GM12878 (cell line): ENCODE data around the gene RNU6-9. TPM values are rescaled to one million over a fixed set of nuclear protein-coding genes. Genes with fewer than 3 reads are reported as not detected.

Experiments
- ATAC-seq: fragments of 200-7000 bp; cut with Tn5 transposase; 3 replicates; pipeline ENCODE4 v1.9.1; 2020; ENCODE audit warnings: mild to moderate bottlenecking, moderate library complexity
- BruUV-seq: library from RNA; stranded (reverse); fragments of 400-500 nt; replicated peaks from 2 replicates; lab custom pipeline; 2021; lab: Mats Ljungman, UMichigan
- CTCF ChIA-PET: fragments of 300-600 bp; sonication (Branson Sonifier 250); formaldehyde crosslinking; extraction: SDS; loops from one replicate; lab custom pipeline; 2021; ENCODE audit warnings: inconsistent platforms; lab: Yijun Ruan, JAX
- POLR2A ChIA-PET: fragments of 350-600 bp; formaldehyde crosslinking; extraction: SDS; loops from one replicate; lab custom pipeline; 2021; ENCODE audit warnings: inconsistent platforms; lab: Charles Lee
- RAD21 ChIA-PET: fragments of 300-600 bp; sonication (Branson Sonifier 250); formaldehyde crosslinking; loops from one replicate; lab custom pipeline; 2023; ENCODE audit warnings: antibody characterized with exemption; ENCODE audit not compliant: unreplicated experiment; lab: Charles Lee
- SMC1A ChIA-PET: fragments of 300-600 bp; sonication (Branson Sonifier 250); formaldehyde crosslinking; loops from one replicate; lab custom pipeline; 2023; ENCODE audit not compliant: unreplicated experiment, uncharacterized antibody; lab: Charles Lee
- DNase-seq: peaks from one replicate; pipeline ENCODE4 v3.0.0-alpha.2; 2011; ENCODE audit warnings: low read depth, low spot score
- FAIRE-seq: peaks from 3 replicates; lab custom pipeline; 2011; peaks lifted over from hg19 to GRCh38; lab: Jason Lieb, UNC
- H2AFZ ChIP-seq: 2 replicates; pipeline ENCODE4 v1.6.0; 2011; ENCODE audit warnings: low read depth, low read length, control low read depth; ENCODE audit not compliant: control insufficient read depth
- H3K27ac ChIP-seq: 2 replicates; pipeline ENCODE4 v1.5.1; 2011; ENCODE audit warnings: control low read depth; ENCODE audit not compliant: control insufficient read depth, insufficient read depth
- H3K27me3 ChIP-seq, 2 experiments: replicated peaks in 1 of 2; 2 replicates each; pipeline versions ENCODE4 v1.6.0 to v1.6.1; 2011; ENCODE audit warnings: low read length in 1 of 2; ENCODE audit not compliant: control insufficient read depth in 2 of 2, insufficient read depth in 2 of 2
- H3K36me3 ChIP-seq, 2 experiments: 2 replicates each; pipeline ENCODE4 v1.5.1; 2011; ENCODE audit warnings: low read length in 1 of 2; ENCODE audit not compliant: control insufficient read depth in 2 of 2, insufficient read depth in 2 of 2
- H3K4me1 ChIP-seq: 2 replicates; pipeline ENCODE4 v1.6.1; 2011; ENCODE audit warnings: mild to moderate bottlenecking, low read length, moderate library complexity, mixed read lengths; ENCODE audit not compliant: control insufficient read depth, insufficient read depth
- H3K4me2 ChIP-seq: 2 replicates; pipeline ENCODE4 v1.6.0; 2011; ENCODE audit warnings: control low read depth; ENCODE audit not compliant: control insufficient read depth, insufficient read depth
- H3K4me3 ChIP-seq: fragments of 200-600 bp; sonication (generic); 2 replicates; pipeline ENCODE4 v1.5.1; 2016
- H3K79me2 ChIP-seq: 2 replicates; pipeline ENCODE4 v1.6.0; 2011; ENCODE audit warnings: low read length; ENCODE audit not compliant: control insufficient read depth, insufficient read depth
- H3K9ac ChIP-seq: 2 replicates; pipeline ENCODE4 v1.8.0; 2011; ENCODE audit warnings: low read length, control low read depth, mixed read lengths; ENCODE audit not compliant: control insufficient read depth, insufficient read depth
- H3K9me3 ChIP-seq: replicated peaks from 3 replicates; pipeline ENCODE4 v1.5.1; 2011; ENCODE audit warnings: mild to moderate bottlenecking, low read length; ENCODE audit not compliant: control insufficient read depth, insufficient read depth
- H4K20me1 ChIP-seq: 2 replicates; pipeline ENCODE4 v1.6.0; 2011; ENCODE audit not compliant: control insufficient read depth, insufficient read depth
- CHD4 ChIP-seq: fragments of 200-600 bp; sonication (generic); IDR thresholded peaks from 2 replicates; pipeline ENCODE4 v1.6.1; 2016; ENCODE audit warnings: mild to moderate bottlenecking
- CREB1 ChIP-seq: IDR thresholded peaks from 2 replicates; pipeline ENCODE4 v1.6.1; 2012; ENCODE audit warnings: low read depth, mild to moderate bottlenecking, inconsistent platforms
- HDGF ChIP-seq: fragments of 450-650 bp; IDR thresholded peaks from 2 replicates; pipeline ENCODE4 v1.6.1; 2016; ENCODE audit warnings: antibody characterized with exemption
- MXI1 ChIP-seq: fragments of 150-350 bp; IDR thresholded peaks from 2 replicates; pipeline ENCODE4 v1.6.1; 2011; ENCODE audit warnings: low read depth, mild to moderate bottlenecking, inconsistent platforms, low read length, improper control_type of control experiment
- NFIC ChIP-seq: IDR thresholded peaks from 2 replicates; pipeline ENCODE4 v1.6.1; 2012; ENCODE audit warnings: low read depth, mild to moderate bottlenecking, inconsistent platforms, low read length, moderate library complexity
- PKNOX1 ChIP-seq: fragments of 450-650 bp; IDR thresholded peaks from 2 replicates; pipeline ENCODE4 v1.6.1; 2016; ENCODE audit warnings: mild to moderate bottlenecking
- POLR2A ChIP-seq: IDR thresholded peaks from 2 replicates; pipeline ENCODE4 v1.6.1; 2011; ENCODE audit warnings: low read depth, mild to moderate bottlenecking, low read length
- POLR2AphosphoS5 ChIP-seq: IDR thresholded peaks from 2 replicates; pipeline ENCODE4 v1.6.1; 2011; ENCODE audit warnings: mild to moderate bottlenecking, low read length, inconsistent platforms
- RELA ChIP-seq: fragments of 450-650 bp; IDR thresholded peaks from 2 replicates; pipeline ENCODE4 v1.8.0; 2014; ENCODE audit warnings: borderline replicate concordance; ENCODE audit not compliant: partially characterized antibody
- RUNX3 ChIP-seq: IDR thresholded peaks from 2 replicates; pipeline ENCODE4 v1.6.1; 2012; ENCODE audit warnings: low read length, inconsistent platforms
- SMARCA5 ChIP-seq: fragments of 450-650 bp; IDR thresholded peaks from 2 replicates; pipeline ENCODE4 v1.6.1; 2017; ENCODE audit warnings: mild to moderate bottlenecking
- TBL1XR1 ChIP-seq: IDR thresholded peaks from 2 replicates; pipeline ENCODE4 v1.6.1; 2012; ENCODE audit warnings: low read depth, low read length, improper control_type of control experiment
- ZBTB4 ChIP-seq: fragments of 450-650 bp; formaldehyde crosslinking; IDR thresholded peaks from 2 replicates; pipeline ENCODE4 v1.4.0; 2022; ENCODE audit warnings: mild to moderate bottlenecking, moderate library complexity
- ZNF274 ChIP-seq: IDR thresholded peaks from one replicate; pipeline ENCODE4 v1.8.0; 2011; ENCODE audit not compliant: insufficient read length, insufficient read depth
- ZSCAN29 ChIP-seq: fragments of 450-650 bp; IDR thresholded peaks from 2 replicates; pipeline ENCODE4 v1.6.1; 2017; ENCODE audit warnings: mild to moderate bottlenecking, moderate library complexity
- WGBS: methylation state at CpG from one replicate; pipeline ENCODE4 v1.1.6; 2016; ENCODE audit warnings: low lambda C conversion rate; ENCODE audit not compliant: insufficient replicate concordance, insufficient coverage; ENCODE audit errors: missing lambda C conversion rate; 5-methylcytosine and 5-hydroxymethylcytosine counted together
- in situ Hi-C: fragments of 300-500 bp; cut with MboI; formaldehyde crosslinking; loops from 9 replicates; pipeline ENCODE4 v1.14.3; 2018; ENCODE audit warnings: mixed read lengths
- intact Hi-C: fragments of 100-400 bp; cut with micrococcal nuclease; formaldehyde crosslinking; loops from one replicate; pipeline ENCODE4 v1.14.2; 2022; ENCODE audit not compliant: unreplicated experiment
- polyA plus RNA-seq, 11 experiments: library from polyadenylated mRNA; depleted of rRNA in 4 of 11; unstranded in 6 of 11; stranded (reverse) in 5 of 11; fragments of >200 nt; fragmentation: Nextera tagmentation in 4 of 11; fragmentation: Illumina TruSeq in 1 of 11; extraction: Ambion mirVana in 4 of 11; extraction: Trizol in 1 of 11; gene quantifications; 1 replicate in 1 of 11; 2 replicates in 10 of 11; pipeline versions ENCODE4 v1.2.1 to v1.2.3, GENCODE V29; 2011 to 2016; ENCODE audit warnings: inconsistent platforms in 2 of 11, missing spikeins in 2 of 11, low read depth in 1 of 11
- total RNA-seq, 4 experiments: library from RNA; depleted of rRNA in 3 of 4; stranded (reverse); fragments of >200 nt in 3 of 4; fragmentation: Illumina TruSeq in 1 of 4; extraction: Trizol in 1 of 4; gene quantifications; 2 replicates each; pipeline versions ENCODE4 v1.2.1 to v1.2.3, GENCODE V29; 2013 to 2021
- TF ChIP-seq, protein P1 (sequence below): fragments of 450-650 bp; IDR thresholded peaks from 2 replicates; pipeline ENCODE4 v1.6.1; 2014; ENCODE audit warnings: mild to moderate bottlenecking

RNU6-9 gene
- total and polyA plus RNA-seq, 10 of the 15 experiments (the other 5 are each of a cell fraction or from before 2014, with no cell fraction given), result not detected

GRCh38 chr19:854549-854948, 38.7 kb upstream of the RNU6-9 start (continued):
- TF ChIP-seq POLR2AphosphoS5 (no peak), CHD4 (no peak)

GRCh38 chr19:855142-855541, 38.1 kb upstream of the RNU6-9 start:
- in situ Hi-C loops, result loop anchor here (5.0 kb wide), 2 partner anchors 67 to 132 kb away; no protein-coding TSS in a partner anchor
- Histone ChIP-seq H3K4me1 (no peaks in the 10 kb centered on the region), H3K9ac (no peak overlapping the region), H3K4me3 (no peak overlapping the region), H3K79me2 (no peaks in the 10 kb centered on the region), H3K36me3 (no peaks in the 10 kb centered on the region), H3K4me2 (no peak overlapping the region), H3K27ac (no peak overlapping the region), H4K20me1 (no peaks in the 10 kb centered on the region), H3K27me3 (no peaks in the 10 kb centered on the region; a peak in 1 of 4 replicates), H2AFZ (no peak overlapping the region), H3K9me3 (no peaks in the 10 kb centered on the region)
- TF ChIP-seq NFIC (no peak), PKNOX1 (no peak), SMARCA5 (no peak), RELA (no peak), ZSCAN29 (no peak), TBL1XR1 (no peak), ZBTB4 (CRISPR knock-in tag) (no peak), POLR2A (no peak), MXI1 (no peak), RUNX3 (no peak), HDGF (no peak), CREB1 (no peak), ZNF274 (no peak)
- TF ChIP-seq, protein P1, sequence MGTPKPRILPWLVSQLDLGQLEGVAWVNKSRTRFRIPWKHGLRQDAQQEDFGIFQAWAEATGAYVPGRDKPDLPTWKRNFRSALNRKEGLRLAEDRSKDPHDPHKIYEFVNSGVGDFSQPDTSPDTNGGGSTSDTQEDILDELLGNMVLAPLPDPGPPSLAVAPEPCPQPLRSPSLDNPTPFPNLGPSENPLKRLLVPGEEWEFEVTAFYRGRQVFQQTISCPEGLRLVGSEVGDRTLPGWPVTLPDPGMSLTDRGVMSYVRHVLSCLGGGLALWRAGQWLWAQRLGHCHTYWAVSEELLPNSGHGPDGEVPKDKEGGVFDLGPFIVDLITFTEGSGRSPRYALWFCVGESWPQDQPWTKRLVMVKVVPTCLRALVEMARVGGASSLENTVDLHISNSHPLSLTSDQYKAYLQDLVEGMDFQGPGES, result no peak
- ChIA-PET RAD21 (no interaction called here), CTCF (interaction anchor here (0.7 to 2.2 kb wide), 2 partner anchors 9 to 129 kb away, joined by 3 to 8 read pairs; partner anchors contain the start of gene WDR18), POLR2A (no interaction called here), SMC1A (interaction anchor here (0.9 kb wide), 1 partner anchor 129 kb away, joined by 3 read pairs; the partner anchor contains the start of gene WDR18)
- no TSS peak for BruUV-seq
- no peak for DNase-seq
- intact Hi-C loops, result no loop called here
- no peak for ATAC-seq
- no peak for FAIRE-seq
- WGBS, result 70% methylated on average over 12 of the region's 12 CpGs
